CD4-positive, alpha-beta T cell treated with Interleukin-2 at 100 ng/mL for 4 hours (primary cell): ENCODE data around the gene MRPL34.
A peak's percentile ranks its signal among the peaks of the same experiment; 100 is the strongest.

ENCODE experiments used
- DNase-seq: peaks from one replicate; pipeline ENCODE4 v3.0.0-alpha.2; 2020; ENCODE audit warnings: low spot score

The MRPL34 gene

DNA sequence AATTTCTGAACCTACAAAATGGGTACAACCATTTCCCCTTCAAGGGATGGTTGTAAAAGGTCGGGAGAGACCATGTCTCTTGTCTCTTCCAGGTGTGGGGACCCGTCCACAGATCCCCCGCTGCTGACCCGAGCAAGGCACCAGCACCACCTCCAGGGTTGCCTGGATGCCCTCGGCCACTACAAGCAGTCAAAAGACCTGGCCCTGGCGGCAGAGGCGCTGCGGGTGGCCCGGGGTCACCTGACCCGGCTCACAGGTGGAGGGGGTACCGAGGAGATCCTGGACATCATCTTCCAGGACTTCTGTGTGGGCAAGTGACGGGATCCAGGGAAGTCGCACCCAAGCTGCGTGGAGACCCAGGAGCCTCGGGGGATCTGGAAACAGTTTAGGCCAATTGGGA, 35.7 kb downstream of the MRPL34 start:
- no peak for DNase-seq

DNA sequence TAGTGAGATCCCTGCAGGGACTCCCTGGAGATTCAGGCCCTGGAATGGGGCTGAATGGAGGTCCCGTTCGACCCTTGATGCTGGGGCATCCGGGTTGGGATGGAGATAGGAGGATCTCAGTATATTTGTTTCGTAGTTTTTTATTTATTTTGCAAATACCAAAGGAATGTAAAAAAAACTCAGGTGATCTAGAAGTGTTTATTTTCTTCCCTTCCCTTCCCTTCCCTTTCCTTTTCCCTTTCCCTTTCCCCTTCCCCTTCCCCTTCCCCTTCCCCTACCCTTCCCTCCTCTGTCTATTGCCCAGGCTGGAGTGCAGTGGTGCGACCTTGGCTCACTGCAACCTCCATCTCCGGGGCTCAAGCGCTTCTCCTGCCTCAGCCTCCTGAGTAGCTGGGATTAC, 36.2 kb downstream of the MRPL34 start:
- no peak for DNase-seq

DNA sequence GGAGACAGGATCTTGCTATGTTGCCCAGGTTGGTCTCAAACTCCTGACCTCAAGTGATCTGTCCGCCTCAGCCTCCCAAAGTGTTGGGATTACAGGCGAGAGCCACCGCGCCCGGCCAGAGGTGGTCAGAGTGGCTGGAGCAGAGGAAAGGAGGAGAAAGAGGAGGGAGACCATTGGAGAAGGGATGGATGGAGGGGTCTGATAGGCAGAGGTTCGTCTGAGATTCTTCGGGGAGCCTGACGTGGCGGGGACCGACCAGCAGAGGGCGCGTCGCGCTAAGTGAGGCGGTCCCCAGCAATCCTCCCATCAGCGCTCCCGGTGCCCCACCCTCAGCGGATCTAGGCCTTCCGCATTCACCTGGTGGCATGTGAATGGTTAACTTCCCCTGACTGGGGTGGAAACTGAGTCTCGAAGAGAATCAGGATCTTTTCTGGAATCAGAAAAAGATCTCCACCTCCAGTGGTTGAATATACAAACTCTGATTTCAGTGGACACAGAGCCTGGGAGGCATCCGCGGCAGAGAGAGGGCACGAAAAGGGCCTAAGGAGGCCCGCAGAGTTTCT, 40.5 kb downstream of the MRPL34 start:
- DNase-seq = peak; percentile 77

DNA sequence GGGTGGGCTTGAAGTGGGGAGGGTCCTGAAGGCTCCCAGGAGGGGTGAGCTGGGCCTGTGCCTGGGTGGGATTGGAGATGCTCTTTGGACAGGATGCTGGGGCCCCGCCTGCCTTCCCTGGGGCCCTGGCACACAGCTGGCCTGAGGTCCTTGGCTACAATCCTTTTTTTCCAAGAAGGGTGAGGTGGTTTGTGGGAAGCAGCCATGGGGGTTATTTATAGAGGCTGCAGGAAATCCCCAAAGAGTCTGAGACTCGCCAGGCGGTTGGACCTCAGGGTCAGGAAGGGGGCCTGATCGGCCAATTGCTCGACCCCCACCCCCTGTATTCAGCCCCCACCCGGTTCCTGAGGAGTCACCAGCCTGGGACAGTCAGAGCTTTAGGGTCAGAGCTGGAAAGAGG, 41.7 kb downstream of the MRPL34 start:
- no peak for DNase-seq

DNA sequence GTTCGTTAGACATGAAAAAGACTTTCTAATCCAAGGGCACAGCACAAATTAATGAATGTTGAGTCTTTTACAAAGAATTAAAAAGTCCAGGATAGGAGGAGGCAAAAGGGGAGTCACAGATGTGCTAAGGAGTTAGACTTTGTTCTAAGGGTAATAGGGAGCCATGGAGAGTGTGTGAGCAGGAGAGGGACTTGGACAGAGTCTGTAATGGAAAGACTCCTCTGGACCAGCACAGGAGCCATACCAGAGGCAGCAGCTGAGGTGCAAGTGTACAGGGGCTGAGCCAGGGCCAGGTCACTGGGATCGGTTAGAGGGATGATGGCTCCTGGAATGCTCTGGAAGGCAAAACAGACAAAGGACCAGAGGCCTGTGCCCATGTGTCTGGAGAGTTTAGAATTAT, 42.2 kb downstream of the MRPL34 start:
- DNase-seq = no peak

DNA sequence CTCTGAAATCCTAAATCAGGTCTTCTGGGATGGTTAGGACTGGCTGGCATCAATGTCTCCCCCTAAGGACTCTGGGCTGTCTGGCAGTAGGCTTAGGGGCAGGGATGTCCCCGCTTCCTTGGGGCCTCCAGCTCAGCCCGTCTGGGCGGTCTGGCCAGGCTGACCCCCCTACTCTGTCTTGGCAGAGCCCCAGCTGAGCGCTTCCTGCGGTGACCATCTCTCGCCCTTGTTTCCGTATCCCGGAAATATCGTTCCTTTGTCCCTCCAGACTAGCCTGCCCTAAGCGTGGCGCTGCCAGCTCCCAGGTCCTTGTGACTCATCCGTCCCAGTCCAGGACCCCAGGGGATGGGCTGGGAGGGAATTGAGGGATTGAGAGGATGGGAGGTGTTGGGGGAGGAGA, 43.0 kb downstream of the MRPL34 start:
- no peak for DNase-seq

DNA sequence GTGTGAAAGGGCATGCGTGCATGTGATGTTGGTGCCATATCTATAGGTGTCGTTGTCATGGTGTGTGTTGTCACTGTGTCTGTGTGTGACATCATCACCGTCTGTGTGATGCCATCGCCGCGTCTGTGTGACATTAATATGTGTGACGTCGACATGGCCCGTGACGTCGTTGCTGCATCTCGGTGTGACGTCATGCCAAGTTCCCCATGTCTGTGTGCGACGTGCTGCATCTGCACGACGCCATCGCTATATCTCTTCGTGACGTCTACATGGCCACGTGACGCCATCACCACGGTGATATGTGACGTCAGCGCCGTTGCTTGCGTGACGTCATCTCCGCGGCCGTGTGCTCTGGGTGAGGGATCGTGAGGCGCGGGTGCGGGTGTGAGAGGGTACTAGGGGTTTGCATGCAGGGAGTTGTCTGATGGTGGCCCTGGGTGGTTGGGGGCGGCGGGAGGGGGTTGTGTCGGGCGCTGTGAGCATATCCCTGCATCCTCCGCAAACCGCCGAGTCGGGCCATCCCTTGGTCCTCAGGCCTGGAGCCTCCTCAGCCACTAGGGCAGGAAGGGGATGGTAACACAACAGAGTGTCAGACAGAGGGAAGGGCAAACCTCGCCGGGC, 46.3 kb downstream of the MRPL34 start:
- DNase-seq = no peak

DNA sequence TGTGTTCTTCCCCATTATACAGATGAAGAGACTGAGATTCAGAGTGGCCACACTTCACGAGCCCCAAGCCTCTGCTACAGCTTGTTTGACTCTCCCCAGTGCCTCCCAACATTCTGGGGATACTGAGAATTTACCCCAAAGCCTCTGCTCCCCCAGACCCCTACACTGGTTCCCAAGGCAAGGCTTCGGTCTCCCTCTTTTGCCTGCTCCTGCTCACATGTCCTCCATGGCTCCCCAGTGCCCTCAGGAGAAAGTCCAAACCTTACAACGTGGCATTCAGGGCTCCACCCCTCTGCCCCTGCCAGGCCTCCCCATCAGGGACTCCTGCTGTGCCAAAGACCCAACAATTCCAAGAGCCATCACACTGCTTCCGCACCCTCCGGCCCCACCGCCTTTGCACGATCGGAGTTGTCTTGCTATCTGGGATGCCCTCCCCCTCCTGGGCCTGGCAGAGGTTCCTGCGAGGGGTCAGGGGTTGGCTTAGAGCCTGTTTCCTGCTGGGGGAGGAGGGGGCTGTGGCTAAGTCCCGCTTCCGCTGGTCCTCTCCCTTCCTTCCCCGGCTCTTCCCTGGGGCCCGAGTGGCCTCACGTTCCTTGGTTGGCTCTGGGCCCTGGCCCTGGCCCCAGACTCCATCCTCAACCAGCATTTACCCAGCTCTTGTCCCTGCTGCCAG, 47.1 kb downstream of the MRPL34 start:
- DNase-seq = no peak

DNA sequence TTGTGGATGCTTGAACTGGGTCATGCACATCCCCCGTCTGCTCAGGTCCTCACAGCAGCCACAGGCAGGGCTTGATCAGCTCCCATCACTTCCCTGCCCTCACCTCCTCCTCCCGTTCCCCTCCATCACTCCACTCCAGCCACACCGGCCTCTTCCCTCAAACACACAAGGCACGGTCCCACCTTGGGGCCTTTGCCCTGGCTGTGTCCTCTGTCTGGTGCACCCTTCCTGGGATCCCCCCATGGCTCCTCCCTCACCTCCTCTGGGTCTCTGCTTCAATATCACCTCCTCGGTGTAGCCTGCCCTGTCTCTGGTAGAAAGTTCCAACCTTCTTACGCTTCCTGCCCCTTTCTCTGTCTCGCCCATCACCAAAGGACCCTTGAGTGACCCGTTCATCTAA, 47.7 kb downstream of the MRPL34 start:
- DNase-seq = no peak
